OCI-LY3 (cell line): ENCODE results near the gene ELMO1.

ENCODE experiments used
- CTCF ChIP-seq: fragments of 200-600, 300-600 bp; sonication (generic); IDR thresholded peaks from 2 replicates; pipeline ENCODE4 v1.5.1; 2014; ENCODE audit warnings: antibody characterized with exemption, low read length, low read depth
- EZH2phosphoT487 ChIP-seq: fragments of 200-600 bp; shearing (Covaris generic); IDR thresholded peaks from 2 replicates; pipeline ENCODE4 v1.6.1; 2018; ENCODE audit warnings: antibody characterized with exemption, mixed run types, low read depth

DNA sequence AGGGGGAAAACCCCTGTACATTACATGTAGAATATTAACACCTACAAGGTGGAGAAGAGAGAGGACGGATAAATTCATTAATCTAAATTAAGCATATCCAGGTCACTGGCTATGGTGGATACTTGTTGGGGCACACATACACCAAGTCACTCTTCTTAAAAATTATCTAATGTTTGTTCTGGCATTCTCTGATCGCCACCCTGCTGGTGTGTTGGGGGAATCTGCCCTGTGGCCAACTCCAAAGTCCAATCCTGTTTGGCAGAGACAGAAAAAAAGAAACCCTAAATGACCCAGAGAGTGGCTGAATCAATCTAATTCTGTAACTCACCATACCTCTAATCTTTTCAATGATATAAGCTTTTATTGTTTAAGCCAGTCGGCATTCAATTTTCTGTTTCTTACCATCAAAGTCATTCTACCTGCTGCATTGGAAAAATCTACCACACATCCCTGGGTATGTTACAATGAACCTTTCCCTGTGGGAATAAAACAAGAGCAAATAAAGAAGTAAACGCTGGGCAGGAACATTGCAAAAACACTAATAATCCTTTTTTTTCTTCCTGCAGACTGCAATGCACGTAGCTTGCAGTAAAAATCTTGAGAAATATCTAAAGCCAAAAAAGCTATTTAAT lies 34.2 kb downstream of the ELMO1 start:
- TF ChIP-seq CTCF (no peak), EZH2phosphoT487 (no peak)
